GM20000 (cell line): ENCODE measurements around the gene DTNA.

Experiments used
- DNase-seq: peaks from one replicate; pipeline ENCODE4 v3.0.0; 2012; ENCODE audit warnings: low spot score
- CTCF ChIP-seq: IDR thresholded peaks from 2 replicates; pipeline ENCODE4 v1.5.1; 2012; ENCODE audit warnings: mild to moderate bottlenecking, control low read depth; ENCODE audit errors: extremely low read depth, missing control alignments

DTNA gene

GRCh38 chr18:34875150-34875549 lies 165.1 kb downstream of the DTNA start:
- DNase-seq: no peak
- TF ChIP-seq CTCF: no peak

- no peak for TF ChIP-seq CTCF
- DNase-seq: no peak
Measured at GRCh38 chr18:34880403-34880802, 170.3 kb downstream of the DTNA start.

- TF ChIP-seq CTCF: no peak
- no peak for DNase-seq
Measured at GRCh38 chr18:34880882-34881834, 171.1 kb downstream of the DTNA start.

- no peak for TF ChIP-seq CTCF
- DNase-seq: no peak
Measured at GRCh38 chr18:34884436-34884835, 174.3 kb downstream of the DTNA start.

- no peak for TF ChIP-seq CTCF
- no peak for DNase-seq
Measured at GRCh38 chr18:34886177-34886576, 176.1 kb downstream of the DTNA start.

- no peak for TF ChIP-seq CTCF
Measured at GRCh38 chr18:34887881-34888580, 177.9 kb downstream of the DTNA start.

GRCh38 chr18:34890486-34891085 lies 180.5 kb downstream of the DTNA start:
- TF ChIP-seq CTCF: no peak
- DNase-seq: no peak

More at GRCh38 chr18:34887881-34888580, 177.9 kb downstream of the DTNA start:
- DNase-seq: no peak
